HepG2 (cell line): ENCODE data around the gene CCDC87. TPM values are rescaled to one million over a fixed set of nuclear protein-coding genes. Genes with fewer than 3 reads are reported as not detected.

Experiments used
- ATAC-seq: fragments of 200-7000 bp; cut with Tn5 transposase; 3 replicates; pipeline ENCODE4 v1.9.1; 2020; ENCODE audit warnings: mild to moderate bottlenecking, moderate library complexity
- BruUV-seq: library from RNA; stranded (reverse); fragments of 400-500 nt; replicated peaks from 2 replicates; lab custom pipeline; 2021; lab: Mats Ljungman, UMichigan
- CTCF ChIA-PET: fragments of 300-600 bp; formaldehyde crosslinking; extraction: SDS; loops from one replicate; lab custom pipeline; 2021; ENCODE audit warnings: low total read pairs, inconsistent platforms, low intra/inter-chr PET ratio; lab: Yijun Ruan, JAX
- POLR2A ChIA-PET: fragments of 350-600 bp; sonication (Branson Sonifier 250); formaldehyde crosslinking; loops from one replicate; lab custom pipeline; 2020; ENCODE audit warnings: antibody characterized with exemption, inconsistent platforms; lab: Yijun Ruan, JAX
- DNase-seq: peaks from one replicate; pipeline ENCODE4 v3.0.0-alpha.2; 2015; ENCODE audit warnings: low spot score
- FAIRE-seq: peaks from 3 replicates; lab custom pipeline; 2011; peaks lifted over from hg19 to GRCh38; lab: Jason Lieb, UNC
- H2AFZ ChIP-seq: one replicate; pipeline ENCODE4 v1.6.1; 2011; ENCODE audit warnings: low read length, inconsistent platforms
- H3K27ac ChIP-seq: fragments of 300-600 bp; 3 replicates; pipeline ENCODE4 v1.8.0; 2011; ENCODE audit warnings: mixed run types, mild to moderate bottlenecking, mixed read lengths, low read length, inconsistent platforms; ENCODE audit not compliant: insufficient read depth; ENCODE audit errors: extremely low read length
- H3K27me3 ChIP-seq, 2 experiments: fragments of 200-600 bp in 1 of 2; 2 replicates in 1 of 2; 3 replicates in 1 of 2; pipeline versions ENCODE4 v1.6.0 to v1.8.0; 2011; ENCODE audit warnings: low read length in 2 of 2, mild to moderate bottlenecking in 2 of 2, moderate library complexity in 2 of 2, inconsistent platforms in 1 of 2; ENCODE audit not compliant: insufficient read depth in 2 of 2, control insufficient read depth in 1 of 2
- H3K36me3 ChIP-seq, 2 experiments: fragments of 200-600 bp in 1 of 2; replicated peaks in 1 of 2; 2 replicates in 1 of 2; 3 replicates in 1 of 2; pipeline versions ENCODE4 v1.5.1 to v1.8.0; 2011; ENCODE audit warnings: low read length in 2 of 2, inconsistent platforms in 1 of 2; ENCODE audit not compliant: insufficient read depth in 2 of 2, control insufficient read depth in 1 of 2
- H3K4me1 ChIP-seq: 2 replicates; pipeline ENCODE4 v1.5.1; 2012; ENCODE audit warnings: low read length, inconsistent platforms; ENCODE audit not compliant: insufficient read depth
- H3K4me2 ChIP-seq: 2 replicates; pipeline ENCODE4 v1.6.0; 2011; ENCODE audit warnings: low read depth, low read length, inconsistent platforms
- H3K4me3 ChIP-seq, 3 experiments: fragments of 200-600 bp in 1 of 3; sonication (generic), shearing (Covaris generic) in 1 of 3; replicated peaks in 1 of 3; 2 replicates each; pipeline ENCODE4 v1.5.1; 2011 to 2016; ENCODE audit warnings: low read length in 3 of 3, inconsistent platforms in 2 of 3, low read depth in 2 of 3, mild to moderate bottlenecking in 2 of 3, control low read depth in 1 of 3, mixed read lengths in 1 of 3; ENCODE audit not compliant: insufficient read depth in 1 of 3
- H3K79me2 ChIP-seq: one replicate; pipeline ENCODE4 v1.6.1; 2011; ENCODE audit warnings: low read length, inconsistent platforms; ENCODE audit not compliant: insufficient read depth
- H3K9ac ChIP-seq: 2 replicates; pipeline ENCODE4 v1.6.0; 2011; ENCODE audit warnings: mild to moderate bottlenecking, low read depth, low read length, inconsistent platforms; ENCODE audit not compliant: insufficient read depth
- H3K9me3 ChIP-seq: 2 replicates; pipeline ENCODE4 v1.5.1; 2012; ENCODE audit warnings: mild to moderate bottlenecking, low read length
- H4K20me1 ChIP-seq: 2 replicates; pipeline ENCODE4 v1.6.0; 2011; ENCODE audit warnings: inconsistent platforms, mild to moderate bottlenecking, low read length, moderate library complexity; ENCODE audit not compliant: insufficient read depth
- CBX2 ChIP-seq, 2 experiments: fragments of 200-600 bp in 1 of 2; sonication (generic); formaldehyde crosslinking in 1 of 2; IDR thresholded peaks; 2 replicates each; pipeline versions ENCODE4 v1.7.0 to v1.8.1; 2018 to 2022; ENCODE audit warnings: low read depth in 2 of 2, low read length in 1 of 2, mild to moderate bottlenecking in 1 of 2, missing genetic modification reagents in 1 of 2
- FOXM1 ChIP-seq: sonication (generic); formaldehyde crosslinking; IDR thresholded peaks from 2 replicates; pipeline ENCODE4 v1.5.0; 2020; ENCODE audit warnings: missing genetic modification reagents
- HIVEP1 ChIP-seq: sonication (generic); formaldehyde crosslinking; IDR thresholded peaks from 2 replicates; pipeline ENCODE4 v1.4.0; 2020; ENCODE audit warnings: mild to moderate bottlenecking, missing genetic modification reagents
- SOX5 ChIP-seq: IDR thresholded peaks from 2 replicates; pipeline ENCODE4 v1.6.1; 2016; ENCODE audit warnings: borderline replicate concordance
- ZNF329 ChIP-seq: sonication (generic); formaldehyde crosslinking; IDR thresholded peaks from 2 replicates; pipeline ENCODE4 v1.9.0; 2021; ENCODE audit warnings: low read depth, mild to moderate bottlenecking, missing genetic modification reagents
- ZNF672 ChIP-seq: sonication (generic); formaldehyde crosslinking; IDR thresholded peaks from 2 replicates; pipeline ENCODE4 v1.8.1; 2022; ENCODE audit warnings: missing genetic modification reagents
- WGBS: methylation state at CpG from one replicate; pipeline ENCODE4 v1.1.6; 2017; ENCODE audit warnings: low lambda C conversion rate; 5-methylcytosine and 5-hydroxymethylcytosine counted together
- in situ Hi-C: cut with HindIII; loops from 2 replicates; pipeline ENCODE4 v1.10.0; 2017; ENCODE audit warnings: low pct_unique_long_range_greater_than_20kb; ENCODE audit not compliant: extremely low pct_ligation_motif_present
- intact Hi-C: fragments of 100-400 bp; cut with micrococcal nuclease; formaldehyde crosslinking; loops from one replicate; pipeline ENCODE4 v1.10.0; 2022; ENCODE audit not compliant: unreplicated experiment
- polyA plus RNA-seq, 8 experiments: library from polyadenylated mRNA; depleted of rRNA in 3 of 8; stranded (reverse) in 7 of 8; unstranded in 1 of 8; fragments of >200 nt; fragmentation: Illumina TruSeq in 4 of 8; extraction: Trizol in 4 of 8; gene quantifications; 2 replicates each; pipeline versions ENCODE4 v1.2.1 to v1.2.3, GENCODE V29; 2011 to 2016; ENCODE audit warnings: low read depth in 4 of 8, missing spikeins in 1 of 8, mixed read lengths in 1 of 8; ENCODE audit not compliant: insufficient read depth in 1 of 8
- total RNA-seq, 5 experiments: library from RNA; depleted of rRNA; stranded (reverse); fragments of >200 nt; fragmentation: Illumina TruSeq; extraction: Trizol; gene quantifications; 2 replicates each; pipeline ENCODE4 v1.2.3, GENCODE V29; 2016; ENCODE audit warnings: low read depth in 1 of 5
- TF ChIP-seq, protein P1 (sequence below): sonication (generic); formaldehyde crosslinking; IDR thresholded peaks from 2 replicates; pipeline ENCODE4 v1.9.0; 2021; ENCODE audit warnings: missing genetic modification reagents, mild to moderate bottlenecking, borderline replicate concordance

Gene CCDC87
- total and polyA plus RNA-seq, 2 of the 13 experiments (the other 11 are each of a cell fraction or from before 2014, with no cell fraction given), result 0.05 to 0.42 TPM

DNA sequence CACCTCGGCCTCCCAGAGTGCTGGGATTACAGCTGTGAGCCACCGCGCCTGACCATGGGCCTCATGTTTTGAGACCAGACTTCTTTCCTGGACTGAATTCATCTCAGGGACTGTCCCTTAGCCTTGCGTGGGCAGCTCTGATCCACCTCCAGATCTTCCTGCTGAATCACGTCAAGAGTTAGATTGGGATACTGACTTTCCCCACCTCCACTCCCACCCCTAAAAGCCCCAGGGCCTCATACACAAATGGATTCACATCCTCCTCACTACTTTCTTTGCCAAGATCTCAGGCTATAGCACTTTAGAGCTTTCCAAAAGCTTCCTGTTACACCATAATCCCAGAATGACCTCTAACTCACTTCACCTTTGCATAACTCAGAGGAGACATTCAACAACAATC lies 12.1 kb downstream of the CCDC87 start:
- BruUV-seq, result no TSS peak

More for the DNA sequence above, 12.1 kb downstream of the CCDC87 start:
- TF ChIP-seq HIVEP1 (CRISPR knock-in tag) (no peak), ZNF329 (CRISPR knock-in tag) (no peak), FOXM1 (no peak), SOX5 (no peak), CBX2 (IDR thresholded peaks at IDR 0.05; ENCODE audit: low read depth, low read length) (no peak), CBX2 (CRISPR knock-in tag; IDR thresholded peaks at IDR 0.05; ENCODE audit: low read depth) (no peak), ZNF672 (CRISPR knock-in tag) (no peak)
- TF ChIP-seq, protein P1, sequence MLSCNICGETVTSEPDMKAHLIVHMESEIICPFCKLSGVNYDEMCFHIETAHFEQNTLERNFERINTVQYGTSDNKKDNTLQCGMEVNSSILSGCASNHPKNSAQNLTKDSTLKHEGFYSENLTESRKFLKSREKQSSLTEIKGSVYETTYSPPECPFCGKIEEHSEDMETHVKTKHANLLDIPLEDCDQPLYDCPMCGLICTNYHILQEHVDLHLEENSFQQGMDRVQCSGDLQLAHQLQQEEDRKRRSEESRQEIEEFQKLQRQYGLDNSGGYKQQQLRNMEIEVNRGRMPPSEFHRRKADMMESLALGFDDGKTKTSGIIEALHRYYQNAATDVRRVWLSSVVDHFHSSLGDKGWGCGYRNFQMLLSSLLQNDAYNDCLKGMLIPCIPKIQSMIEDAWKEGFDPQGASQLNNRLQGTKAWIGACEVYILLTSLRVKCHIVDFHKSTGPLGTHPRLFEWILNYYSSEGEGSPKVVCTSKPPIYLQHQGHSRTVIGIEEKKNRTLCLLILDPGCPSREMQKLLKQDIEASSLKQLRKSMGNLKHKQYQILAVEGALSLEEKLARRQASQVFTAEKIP (CRISPR knock-in tag), result no peak
- no peak overlapping the region for H2AFZ ChIP-seq
- H3K9me3 ChIP-seq, result no peaks in the 10 kb centered on the region; the same call in 1 of the 2 replicates
- ATAC-seq (no peak), DNase-seq (no peak), FAIRE-seq (no peak)
- intact Hi-C loops, result no loop called here
- in situ Hi-C loops, result no loop called here
- H3K27me3 ChIP-seq, result peaks cover 0 to 2% of the 10 kb centered on the region in 2 experiments; a peak in 1 of 5 replicates
- no peaks in the 10 kb centered on the region for H3K36me3 ChIP-seq
- H3K79me2 ChIP-seq, result no peaks in the 10 kb centered on the region
- ChIA-PET CTCF (interaction anchor here (2.7 kb wide), 1 partner anchor 98 kb away, joined by 34 read pairs; the partner anchor contains the start of gene RBM4B), POLR2A (interaction anchor here (1.0 to 1.8 kb wide), 4 partner anchors 12 to 97 kb away, joined by 3 to 9 read pairs (median 4); partner anchors contain the start of genes CCDC87, CCS and RBM4B)
- H3K4me1 ChIP-seq, result peaks cover 22% of the 10 kb centered on the region
- no peak overlapping the region for H3K4me2 ChIP-seq
- H4K20me1 ChIP-seq, result no peaks in the 10 kb centered on the region
- H3K4me3 ChIP-seq, result no peak overlapping the region
- 32% methylated on average over 5 of the region's 5 CpGs for WGBS
- H3K27ac ChIP-seq, result no peak overlapping the region
- H3K9ac ChIP-seq, result no peak overlapping the region
